Activated gamma-delta T cell treated with anti-CD3 and anti-CD28 coated beads, Interleukin-2, amount 50 U/mL, for 16 hours (primary cell): Measurements from ENCODE around the gene SLC22A8.
"Not testable (repeated sequence)": the region's sequence is repeated elsewhere in the genome, so short reads cannot be mapped to it uniquely, and the experiment has no call there.

Experiments used
- DNase-seq: peaks from one replicate; pipeline ENCODE4 v3.0.0-alpha.2; 2020; ENCODE audit warnings: low read depth

Gene SLC22A8

GRCh38 chr11:62988276-62988675, 27.4 kb downstream of the SLC22A8 start:
- DNase-seq = no peak

GRCh38 chr11:62985041-62985750, 30.4 kb downstream of the SLC22A8 start:
- DNase-seq = no peak

DNA sequence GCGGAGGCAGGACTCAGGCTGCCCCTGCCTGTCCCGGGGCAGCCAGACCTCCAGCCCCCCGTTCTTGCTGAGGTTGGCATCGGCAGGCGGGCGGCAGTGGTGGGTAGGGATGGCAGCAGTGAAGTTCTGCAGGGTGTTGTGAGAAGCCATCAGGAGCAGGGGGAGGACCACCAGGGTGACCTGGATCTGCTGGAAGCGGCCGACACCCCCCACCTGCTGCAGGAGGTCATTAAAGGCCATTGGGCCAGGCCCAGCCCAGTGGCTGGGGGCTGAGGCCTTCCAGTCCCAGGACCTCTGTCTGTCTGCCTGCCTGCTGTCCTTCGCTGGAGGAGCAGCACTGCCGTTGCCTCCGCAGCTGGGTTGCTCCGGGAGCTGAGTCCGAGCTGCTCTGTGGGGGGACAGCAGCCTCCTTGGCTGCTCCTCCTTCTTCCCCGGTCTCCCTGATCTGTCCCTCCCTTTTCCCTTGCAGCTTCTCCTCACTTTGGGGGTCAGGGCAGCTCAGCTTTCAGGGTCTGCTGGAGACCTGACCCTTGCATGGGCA, 31.1 kb downstream of the SLC22A8 start, which contains the start of gene SLC22A6:
Gene SLC22A6, minus strand, starts transcription at position 517 of the 541 bp plus-strand sequence. Its CDS starts 277 bp downstream, at position 240.
- DNase-seq = no peak

GRCh38 chr11:62983536-62984199, 32.0 kb downstream of the SLC22A8 start:
- no peak for DNase-seq

DNA sequence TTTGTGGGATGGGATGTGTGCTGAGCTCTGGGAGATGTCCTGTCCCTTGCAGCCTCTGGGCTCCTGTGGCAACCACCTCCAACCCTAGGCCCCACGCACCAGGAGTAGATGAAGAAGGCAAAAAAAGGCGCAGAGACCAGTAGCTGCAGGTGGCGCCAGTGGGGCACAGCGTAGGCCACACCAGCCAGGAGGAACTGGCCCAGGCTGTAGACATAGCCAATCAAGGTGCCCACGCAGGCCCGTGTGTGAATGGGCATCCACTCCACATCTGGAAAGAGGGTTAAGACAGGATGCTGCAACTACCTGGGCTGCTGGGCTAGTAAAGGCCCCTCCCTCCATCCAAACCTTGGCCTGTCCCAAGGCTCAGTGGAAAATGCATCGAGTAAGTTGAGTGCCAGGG, 33.9 kb downstream of the SLC22A8 start:
- no peak for DNase-seq

DNA sequence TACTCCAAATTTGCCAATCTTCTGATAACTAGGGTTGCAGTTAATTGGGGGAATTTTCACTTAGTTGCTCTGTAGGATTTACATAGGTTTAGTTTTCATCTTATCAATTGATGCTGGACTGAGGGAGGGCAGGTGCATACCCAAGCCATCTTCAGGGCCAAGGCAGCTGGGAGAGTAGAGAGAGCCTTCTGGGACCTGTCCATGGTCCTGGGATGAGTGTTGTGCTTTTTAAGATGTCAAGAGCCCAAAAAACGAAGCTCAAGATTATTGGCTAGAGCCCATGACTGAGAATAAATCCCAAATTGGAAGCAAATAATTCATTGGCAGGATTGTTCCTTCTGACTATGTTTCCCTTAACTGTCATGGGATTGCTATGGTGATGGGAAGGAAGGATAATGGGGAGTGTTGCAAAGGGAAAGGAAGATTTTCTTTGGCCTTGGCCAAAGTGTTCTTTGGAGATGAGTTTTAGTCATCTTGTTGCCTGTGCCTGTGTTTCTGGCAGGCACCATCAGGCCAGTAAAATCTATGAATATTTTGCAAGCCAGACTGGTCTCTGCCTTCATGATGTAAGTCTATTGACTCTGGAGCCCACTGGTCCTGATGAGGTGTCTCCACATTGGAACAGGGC, 35.4 kb downstream of the SLC22A8 start:
- DNase-seq = no peak

- no peak for DNase-seq
These were observed 39.5 kb downstream of the SLC22A8 start for GRCh38 chr11:62976109-62976508.

DNA sequence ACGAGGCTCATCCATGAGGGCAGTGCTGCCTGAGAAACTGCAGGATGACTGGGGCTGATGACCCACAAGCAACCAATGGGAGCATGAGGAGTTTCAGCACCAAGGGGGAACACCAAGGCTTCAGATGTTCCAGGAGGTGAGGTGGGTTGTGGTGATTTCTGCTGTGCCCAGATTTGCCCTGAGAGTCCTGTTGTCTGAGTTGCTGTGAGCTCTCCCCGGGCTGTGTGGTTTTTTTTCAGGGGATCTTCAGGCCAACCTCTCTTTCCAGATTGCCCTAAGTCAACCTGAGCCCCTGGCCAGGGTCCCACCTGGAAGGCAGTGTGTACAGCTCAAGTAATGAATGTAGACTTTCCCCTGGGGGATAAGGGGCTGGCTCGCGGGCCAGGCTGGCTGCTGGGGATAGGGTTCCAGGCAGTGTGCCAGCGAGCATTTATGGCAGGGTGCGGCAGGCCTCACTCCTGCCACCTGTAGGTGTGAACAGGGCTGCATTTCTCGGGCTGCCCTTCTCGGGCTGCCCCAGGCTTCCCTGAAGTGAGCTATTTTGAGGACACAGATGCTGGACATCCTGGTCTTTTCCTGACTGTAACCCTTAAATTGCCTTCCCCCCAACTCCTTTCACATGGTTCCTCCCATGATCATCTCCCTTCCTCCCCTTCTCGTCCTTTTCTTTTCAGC, 40.7 kb downstream of the SLC22A8 start:
- no peak for DNase-seq

- DNase-seq = no peak
These were observed 50.1 kb downstream of the SLC22A8 start for GRCh38 chr11:62965574-62965973.

- no peak for DNase-seq
These were observed 53.2 kb downstream of the SLC22A8 start for GRCh38 chr11:62962391-62962790.

- no peak for DNase-seq
These were observed 54.5 kb downstream of the SLC22A8 start for GRCh38 chr11:62961017-62961570.

DNA sequence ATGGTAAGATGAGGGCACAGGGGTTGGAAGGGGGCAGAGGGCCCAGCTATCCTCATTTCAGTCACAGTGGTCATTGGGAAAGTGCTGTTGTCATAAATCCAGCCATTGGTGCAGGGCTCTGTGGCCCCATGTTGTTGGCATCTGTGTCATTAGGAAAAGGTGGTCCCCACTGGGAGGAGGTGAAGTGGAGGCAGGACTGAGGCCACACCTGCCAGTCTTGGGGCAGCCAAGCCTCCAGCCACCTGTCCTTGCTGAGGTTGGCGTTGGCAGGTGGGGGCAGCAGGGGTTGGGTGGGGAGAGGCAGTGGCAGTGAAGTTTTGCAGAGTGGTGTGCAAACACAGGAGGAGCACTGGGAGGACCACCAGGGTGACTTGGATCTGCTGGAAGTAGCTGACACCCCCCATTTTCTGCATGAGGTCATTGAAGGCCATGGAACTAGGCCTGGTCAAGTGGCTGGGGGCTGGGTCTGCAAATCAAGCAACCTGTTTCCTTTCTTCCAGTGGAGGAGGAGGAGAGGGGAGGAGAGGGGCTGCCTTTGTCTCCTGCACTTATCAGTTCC, 56.1 kb downstream of the SLC22A8 start:
- DNase-seq = no peak

GRCh38 chr11:62958547-62959421, 56.9 kb downstream of the SLC22A8 start:
- no peak for DNase-seq

- no peak for DNase-seq
These were observed 58.5 kb downstream of the SLC22A8 start for GRCh38 chr11:62957147-62957546.

- no peak for DNase-seq
These were observed 61.2 kb downstream of the SLC22A8 start for GRCh38 chr11:62954478-62954877.

DNA sequence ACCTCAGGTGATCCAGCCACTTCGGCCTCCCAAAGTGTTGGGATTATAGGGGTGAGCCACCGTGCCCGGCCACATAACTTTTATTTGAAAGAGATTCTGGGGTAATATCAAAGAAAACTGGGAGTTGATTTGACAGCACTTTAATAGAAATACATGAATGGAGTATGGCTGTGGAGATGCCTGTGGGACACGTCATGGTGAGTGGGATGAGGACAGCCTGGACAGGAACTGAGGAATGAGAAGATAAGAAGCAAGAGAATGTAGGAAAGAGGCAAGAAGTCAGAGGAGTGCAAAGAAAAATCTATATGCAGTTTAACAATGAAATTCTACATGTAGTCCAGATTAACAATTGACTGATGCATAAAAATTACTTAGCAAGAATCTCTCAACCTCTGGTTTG, 61.8 kb downstream of the SLC22A8 start:
- no peak for DNase-seq

DNA sequence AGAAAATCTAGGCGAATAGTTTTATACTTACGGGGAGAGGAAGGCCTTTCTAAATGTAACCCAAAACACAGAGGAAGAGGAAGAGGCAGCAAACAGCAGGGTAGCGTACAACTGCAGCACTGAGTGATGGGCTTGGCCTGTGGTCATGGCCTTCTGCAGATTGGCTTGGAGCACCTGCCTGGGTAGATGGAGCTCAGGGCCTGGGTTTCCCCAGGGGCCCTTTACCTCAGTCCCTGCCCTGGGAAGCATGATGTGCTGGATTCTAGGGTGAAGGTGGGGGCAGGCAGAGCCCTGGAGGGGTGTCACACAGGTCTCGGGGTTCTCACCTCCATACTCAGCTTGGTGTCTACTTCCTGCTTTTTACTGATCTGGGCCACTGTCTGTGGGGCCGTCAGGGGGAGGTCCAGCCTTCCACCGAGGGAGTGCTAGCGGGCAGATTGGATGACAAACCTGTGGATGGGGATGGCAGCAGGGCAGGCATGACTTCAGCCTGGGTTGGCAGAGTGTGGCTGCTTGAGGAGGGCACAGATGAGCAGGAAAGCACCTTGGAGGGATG, 66.8 kb downstream of the SLC22A8 start:
- no peak for DNase-seq

GRCh38 chr11:62945538-62945937, 70.1 kb downstream of the SLC22A8 start:
- not testable (repeated sequence) for DNase-seq
